HepG2 (cell line): Measurements from ENCODE around the gene ARHGAP12. TPM values are rescaled to one million over a fixed set of nuclear protein-coding genes. Genes with fewer than 3 reads are reported as not detected.

ENCODE experiments used
- BHLHE40 ChIP-seq: IDR thresholded peaks from 2 replicates; pipeline ENCODE4 v1.6.1; 2011; ENCODE audit warnings: low read length, improper control_type of control experiment
- CEBPZ ChIP-seq: IDR thresholded peaks from 2 replicates; pipeline ENCODE4 v1.6.1; 2012; ENCODE audit warnings: low read length, improper control_type of control experiment
- CHCHD3 ChIP-seq: sonication (generic); formaldehyde crosslinking; IDR thresholded peaks from 2 replicates; pipeline ENCODE4 v1.8.0; 2022; ENCODE audit warnings: mild to moderate bottlenecking, missing genetic modification reagents, moderate library complexity
- EEA1 ChIP-seq: sonication (generic); formaldehyde crosslinking; IDR thresholded peaks from 2 replicates; pipeline ENCODE4 v1.5.1; 2020; ENCODE audit warnings: mild to moderate bottlenecking, missing genetic modification reagents, borderline replicate concordance
- HNF1A ChIP-seq, 2 experiments: sonication (generic) in 1 of 2; formaldehyde crosslinking in 1 of 2; IDR thresholded peaks; 2 replicates each; pipeline versions ENCODE4 v1.4.0 to v1.6.1; 2016 to 2020; ENCODE audit warnings: borderline replicate concordance in 1 of 2, low read depth in 1 of 2, mild to moderate bottlenecking in 1 of 2, missing genetic modification reagents in 1 of 2
- MAZ ChIP-seq, 2 experiments: sonication (generic) in 1 of 2; formaldehyde crosslinking in 1 of 2; IDR thresholded peaks; 2 replicates each; pipeline versions ENCODE4 v1.5.0 to v1.6.1; 2012 to 2020; ENCODE audit warnings: low read depth in 2 of 2, mild to moderate bottlenecking in 2 of 2, borderline replicate concordance in 1 of 2, improper control_type of control experiment in 1 of 2, low read length in 1 of 2, missing genetic modification reagents in 1 of 2, moderate library complexity in 1 of 2
- MYC ChIP-seq: sonication (generic); formaldehyde crosslinking; IDR thresholded peaks from 2 replicates; pipeline ENCODE4 v1.9.0; 2021; ENCODE audit warnings: missing genetic modification reagents, borderline replicate concordance
- PPARG ChIP-seq: conservative IDR thresholded peaks from 2 replicates; pipeline ENCODE4 v1.6.1; 2016; ENCODE audit warnings: missing biosample characterization, missing genetic modification reagents
- ZBTB8A ChIP-seq: sonication (generic); formaldehyde crosslinking; IDR thresholded peaks from 2 replicates; pipeline ENCODE4 v1.4.0; 2020; ENCODE audit warnings: mild to moderate bottlenecking, low read depth, missing genetic modification reagents, borderline replicate concordance
- ZFYVE20 ChIP-seq: sonication (generic); formaldehyde crosslinking; IDR thresholded peaks from 2 replicates; pipeline ENCODE4 v1.8.0; 2023; ENCODE audit warnings: low read depth, mild to moderate bottlenecking, moderate library complexity, missing genetic modification reagents, borderline replicate concordance
- ZMYM4 ChIP-seq: sonication (generic); formaldehyde crosslinking; IDR thresholded peaks from 2 replicates; pipeline ENCODE4 v1.8.1; 2023; ENCODE audit warnings: mild to moderate bottlenecking, missing genetic modification reagents
- ZNF282 ChIP-seq: fragments of 450-650 bp; IDR thresholded peaks from 2 replicates; pipeline ENCODE4 v1.6.1; 2018; ENCODE audit not compliant: partially characterized antibody
- ZNF350 ChIP-seq: sonication (generic); formaldehyde crosslinking; IDR thresholded peaks from 2 replicates; pipeline ENCODE4 v1.4.0; 2020; ENCODE audit warnings: mild to moderate bottlenecking, low read depth, missing genetic modification reagents, borderline replicate concordance
- ZNF761 ChIP-seq: sonication (generic); formaldehyde crosslinking; conservative IDR thresholded peaks from 2 replicates; pipeline ENCODE4 v1.4.0; 2020; ENCODE audit warnings: mild to moderate bottlenecking, missing genetic modification reagents
- polyA plus RNA-seq, 8 experiments: library from polyadenylated mRNA; depleted of rRNA in 3 of 8; stranded (reverse) in 7 of 8; unstranded in 1 of 8; fragments of >200 nt; fragmentation: Illumina TruSeq in 4 of 8; extraction: Trizol in 4 of 8; gene quantifications; 2 replicates each; pipeline versions ENCODE4 v1.2.1 to v1.2.3, GENCODE V29; 2011 to 2016; ENCODE audit warnings: low read depth in 4 of 8, missing spikeins in 1 of 8, mixed read lengths in 1 of 8; ENCODE audit not compliant: insufficient read depth in 1 of 8
- total RNA-seq, 5 experiments: library from RNA; depleted of rRNA; stranded (reverse); fragments of >200 nt; fragmentation: Illumina TruSeq; extraction: Trizol; gene quantifications; 2 replicates each; pipeline ENCODE4 v1.2.3, GENCODE V29; 2016; ENCODE audit warnings: low read depth in 1 of 5
- TF ChIP-seq, protein P1 (sequence below): sonication (generic); formaldehyde crosslinking; IDR thresholded peaks from 2 replicates; pipeline ENCODE4 v1.5.0; 2020; ENCODE audit warnings: missing genetic modification reagents
- TF ChIP-seq, protein P2 (sequence below): sonication (generic); formaldehyde crosslinking; IDR thresholded peaks from 2 replicates; pipeline ENCODE4 v1.5.1; 2020; ENCODE audit warnings: missing genetic modification reagents, mild to moderate bottlenecking, borderline replicate concordance

Gene ARHGAP12
- total and polyA plus RNA-seq, 2 of the 13 experiments (the other 11 are each of a cell fraction or from before 2014, with no cell fraction given): 25.0 to 54.6 TPM

GRCh38 chr10:31947144-31947926, 18.7 kb upstream of the ARHGAP12 start (continued):
- TF ChIP-seq CEBPZ (no peak), ZNF350 (CRISPR knock-in tag) (no peak), ZNF282 (no peak), ZBTB8A (no peak), BHLHE40 (peak; percentile 58; the same call in 1 of the 2 replicates), ZFYVE20 (CRISPR knock-in tag) (no peak), PPARG (CRISPR knock-in tag) (peak; percentile 37), EEA1 (CRISPR knock-in tag) (no peak), MAZ (IDR thresholded peaks at IDR 0.05; ENCODE audit: borderline replicate concordance, low read depth, low read length) (no peak), MAZ (CRISPR knock-in tag; IDR thresholded peaks at IDR 0.05; ENCODE audit: low read depth) (no peak), ZMYM4 (CRISPR knock-in tag) (peak; percentile 49; the same call in 1 of the 2 replicates), ZNF761 (no peak), HNF1A (IDR thresholded peaks at IDR 0.05; ENCODE audit: low read depth) (no peak), HNF1A (CRISPR knock-in tag; IDR thresholded peaks at IDR 0.05; ENCODE audit: borderline replicate concordance) (no peak), CHCHD3 (CRISPR knock-in tag) (no peak), MYC (no peak)
- TF ChIP-seq, protein P1, sequence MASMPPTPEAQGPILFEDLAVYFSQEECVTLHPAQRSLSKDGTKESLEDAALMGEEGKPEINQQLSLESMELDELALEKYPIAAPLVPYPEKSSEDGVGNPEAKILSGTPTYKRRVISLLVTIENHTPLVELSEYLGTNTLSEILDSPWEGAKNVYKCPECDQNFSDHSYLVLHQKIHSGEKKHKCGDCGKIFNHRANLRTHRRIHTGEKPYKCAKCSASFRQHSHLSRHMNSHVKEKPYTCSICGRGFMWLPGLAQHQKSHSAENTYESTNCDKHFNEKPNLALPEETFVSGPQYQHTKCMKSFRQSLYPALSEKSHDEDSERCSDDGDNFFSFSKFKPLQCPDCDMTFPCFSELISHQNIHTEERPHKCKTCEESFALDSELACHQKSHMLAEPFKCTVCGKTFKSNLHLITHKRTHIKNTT (CRISPR knock-in tag): no peak
- TF ChIP-seq, protein P2, sequence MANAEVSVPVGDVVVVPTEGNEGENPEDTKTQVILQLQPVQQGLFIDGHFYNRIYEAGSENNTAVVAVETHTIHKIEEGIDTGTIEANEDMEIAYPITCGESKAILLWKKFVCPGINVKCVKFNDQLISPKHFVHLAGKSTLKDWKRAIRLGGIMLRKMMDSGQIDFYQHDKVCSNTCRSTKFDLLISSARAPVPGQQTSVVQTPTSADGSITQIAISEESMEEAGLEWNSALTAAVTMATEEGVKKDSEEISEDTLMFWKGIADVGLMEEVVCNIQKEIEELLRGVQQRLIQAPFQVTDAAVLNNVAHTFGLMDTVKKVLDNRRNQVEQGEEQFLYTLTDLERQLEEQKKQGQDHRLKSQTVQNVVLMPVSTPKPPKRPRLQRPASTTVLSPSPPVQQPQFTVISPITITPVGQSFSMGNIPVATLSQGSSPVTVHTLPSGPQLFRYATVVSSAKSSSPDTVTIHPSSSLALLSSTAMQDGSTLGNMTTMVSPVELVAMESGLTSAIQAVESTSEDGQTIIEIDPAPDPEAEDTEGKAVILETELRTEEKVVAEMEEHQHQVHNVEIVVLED (CRISPR knock-in tag): no peak
